ENCODE data around the gene GDPD4. TPM values are rescaled to one million over a fixed set of nuclear protein-coding genes. Genes with fewer than 3 reads are reported as not detected.

The GDPD4 gene
- total and polyA plus RNA-seq, 7 donors: not detected

- H3K4me3 ChIP-seq: no peak overlapping the region
- H3K9me3 ChIP-seq: peaks cover 0 to 8% (median 7%) of the 10 kb centered on the region in 4 donors
- H3K4me1 ChIP-seq: no peaks in the 10 kb centered on the region
- H3K27me3 ChIP-seq: no peaks in the 10 kb centered on the region
- no peak for DNase-seq
- H3K36me3 ChIP-seq: no peaks in the 10 kb centered on the region
- WGBS, 2 donors: 96% methylated on average over 1 of the region's 1 CpG
- intact Hi-C loops (cut with DNase I): no loop called here
- no peak for TF ChIP-seq POLR2A (IDR thresholded peaks at IDR 0.05)
- no peak for TF ChIP-seq EP300 (IDR thresholded peaks at IDR 0.05)
- TF ChIP-seq CTCF (IDR thresholded peaks at IDR 0.05): no peak
- TF ChIP-seq POLR2AphosphoS5 (IDR thresholded peaks at IDR 0.05): no peak
- H3K27ac ChIP-seq: no peak overlapping the region
These were observed 34.7 kb downstream of the GDPD4 start for GRCh38 chr11:77266766-77267165.

GRCh38 chr11:77262803-77263202 lies 38.7 kb downstream of the GDPD4 start:
- H3K9me3 ChIP-seq: peaks cover 0 to 10% (median 8%) of the 10 kb centered on the region in 4 donors
- intact Hi-C loops (cut with DNase I): no loop called here
- no peak overlapping the region for H3K4me3 ChIP-seq
- TF ChIP-seq EP300 (IDR thresholded peaks at IDR 0.05) (no peak), POLR2AphosphoS5 (IDR thresholded peaks at IDR 0.05) (no peak), CTCF (IDR thresholded peaks at IDR 0.05) (no peak), POLR2A (IDR thresholded peaks at IDR 0.05) (no peak)
- H3K27ac ChIP-seq: no peak overlapping the region
- DNase-seq: no peak
- H3K36me3 ChIP-seq: no peaks in the 10 kb centered on the region
- H3K27me3 ChIP-seq: no peaks in the 10 kb centered on the region
- no peaks in the 10 kb centered on the region for H3K4me1 ChIP-seq

GRCh38 chr11:77259641-77260040 lies 41.8 kb downstream of the GDPD4 start:
- no peak for DNase-seq
- Histone ChIP-seq H3K4me1 (no peaks in the 10 kb centered on the region), H3K27ac (no peak overlapping the region), H3K4me3 (no peak overlapping the region), H3K27me3 (no peaks in the 10 kb centered on the region), H3K9me3 (peaks cover 0 to 10% (median 8%) of the 10 kb centered on the region in 4 donors), H3K36me3 (no peaks in the 10 kb centered on the region)
- WGBS, 2 donors: 74 to 90% methylated on average over 2 of the region's 2 CpGs
- intact Hi-C loops (cut with DNase I): no loop called here
- TF ChIP-seq EP300 (IDR thresholded peaks at IDR 0.05) (no peak), CTCF (IDR thresholded peaks at IDR 0.05) (no peak), POLR2AphosphoS5 (IDR thresholded peaks at IDR 0.05) (no peak), POLR2A (IDR thresholded peaks at IDR 0.05) (no peak)

GRCh38 chr11:77253690-77254089 lies 47.8 kb downstream of the GDPD4 start:
- WGBS, 2 donors: 97 to 98% methylated on average over 1 of the region's 1 CpG
- intact Hi-C loops (cut with DNase I): no loop called here
- DNase-seq: no peak
- H3K9me3 ChIP-seq: peaks cover 0 to 1% (median 0%) of the 10 kb centered on the region in 4 donors
- no peaks in the 10 kb centered on the region for H3K36me3 ChIP-seq
- no peak overlapping the region for H3K27ac ChIP-seq
- TF ChIP-seq POLR2AphosphoS5 (IDR thresholded peaks at IDR 0.05): no peak
- no peak for TF ChIP-seq EP300 (IDR thresholded peaks at IDR 0.05)
- TF ChIP-seq POLR2A (IDR thresholded peaks at IDR 0.05): no peak
- no peak for TF ChIP-seq CTCF (IDR thresholded peaks at IDR 0.05)
- no peak overlapping the region for H3K4me3 ChIP-seq
- no peaks in the 10 kb centered on the region for H3K27me3 ChIP-seq
- H3K4me1 ChIP-seq: no peaks in the 10 kb centered on the region

GRCh38 chr11:77252555-77253270 lies 48.8 kb downstream of the GDPD4 start:
- H3K9me3 ChIP-seq: peaks cover 0 to 1% (median 0%) of the 10 kb centered on the region in 4 donors
- TF ChIP-seq EP300 (IDR thresholded peaks at IDR 0.05) (no peak), CTCF (IDR thresholded peaks at IDR 0.05) (no peak), POLR2AphosphoS5 (IDR thresholded peaks at IDR 0.05) (no peak)
- H3K4me1 ChIP-seq: no peaks in the 10 kb centered on the region
- H3K27ac ChIP-seq: no peak overlapping the region
- intact Hi-C loops (cut with DNase I): no loop called here
- 36 to 82% methylated on average over 3 of the region's 3 CpGs for whole genome bisulfite sequencing, 2 donors
- H3K36me3 ChIP-seq: no peaks in the 10 kb centered on the region
- no peak for DNase-seq
- H3K4me3 ChIP-seq: no peak overlapping the region
- H3K27me3 ChIP-seq: no peaks in the 10 kb centered on the region

Measured in sigmoid colon (tissue), 7 donors.